GM19193 (cell line): Measurements from ENCODE around the gene TSPEAR.
"Not testable (repeated sequence)": the region's sequence is repeated elsewhere in the genome, so short reads cannot be mapped to it uniquely, and the experiment has no call there.

ENCODE experiments used
- POLR2A ChIP-seq: IDR thresholded peaks from 4 replicates; pipeline ENCODE4 v1.6.1; 2011; ENCODE audit not compliant: insufficient read depth, insufficient read length; ENCODE audit errors: extremely low read depth

Gene TSPEAR

DNA sequence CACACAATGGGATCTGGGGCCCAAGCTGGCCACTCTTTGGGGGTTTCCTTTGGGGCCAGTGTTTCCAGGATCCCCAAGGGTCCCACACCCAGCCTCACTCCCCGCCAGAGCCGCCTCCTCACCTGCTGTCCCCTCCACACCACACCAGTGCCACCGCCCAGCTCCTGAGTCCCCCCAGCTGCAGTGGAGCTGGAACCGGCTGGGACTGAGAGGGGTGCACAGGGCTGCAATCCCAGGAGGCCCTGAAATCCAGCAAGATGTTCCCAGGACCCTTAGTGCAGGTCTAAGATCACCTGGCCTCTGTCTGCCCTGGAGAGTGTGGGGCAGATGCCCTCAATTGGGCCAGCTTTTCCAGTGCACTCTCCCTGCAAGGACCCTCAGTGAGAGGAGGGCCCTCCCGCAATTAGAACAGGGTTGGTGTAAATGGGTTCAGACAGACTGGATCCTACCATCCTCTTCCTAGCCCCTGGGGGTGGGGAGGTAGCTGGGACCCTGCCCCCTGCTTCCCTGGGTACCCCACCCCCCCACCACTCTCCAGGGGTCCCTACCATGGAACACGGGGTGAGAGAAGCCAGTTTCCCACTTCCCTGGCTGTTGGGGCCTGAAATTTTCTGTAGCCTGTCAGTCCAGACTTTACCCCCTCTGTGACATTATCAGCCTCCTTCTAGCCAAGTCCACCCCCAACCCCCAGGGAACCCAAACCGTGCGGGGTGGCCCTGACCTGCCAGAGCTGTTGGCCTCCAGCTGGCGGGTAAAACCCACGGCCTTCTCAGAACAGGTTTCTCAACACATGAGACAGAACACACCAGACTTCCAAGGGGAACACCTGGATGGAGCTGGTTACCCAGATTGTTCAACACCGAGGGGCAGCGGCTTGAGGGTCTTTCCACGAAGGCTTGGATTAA lies 7.4 kb downstream of the TSPEAR start:
- no peak for TF ChIP-seq POLR2A

DNA sequence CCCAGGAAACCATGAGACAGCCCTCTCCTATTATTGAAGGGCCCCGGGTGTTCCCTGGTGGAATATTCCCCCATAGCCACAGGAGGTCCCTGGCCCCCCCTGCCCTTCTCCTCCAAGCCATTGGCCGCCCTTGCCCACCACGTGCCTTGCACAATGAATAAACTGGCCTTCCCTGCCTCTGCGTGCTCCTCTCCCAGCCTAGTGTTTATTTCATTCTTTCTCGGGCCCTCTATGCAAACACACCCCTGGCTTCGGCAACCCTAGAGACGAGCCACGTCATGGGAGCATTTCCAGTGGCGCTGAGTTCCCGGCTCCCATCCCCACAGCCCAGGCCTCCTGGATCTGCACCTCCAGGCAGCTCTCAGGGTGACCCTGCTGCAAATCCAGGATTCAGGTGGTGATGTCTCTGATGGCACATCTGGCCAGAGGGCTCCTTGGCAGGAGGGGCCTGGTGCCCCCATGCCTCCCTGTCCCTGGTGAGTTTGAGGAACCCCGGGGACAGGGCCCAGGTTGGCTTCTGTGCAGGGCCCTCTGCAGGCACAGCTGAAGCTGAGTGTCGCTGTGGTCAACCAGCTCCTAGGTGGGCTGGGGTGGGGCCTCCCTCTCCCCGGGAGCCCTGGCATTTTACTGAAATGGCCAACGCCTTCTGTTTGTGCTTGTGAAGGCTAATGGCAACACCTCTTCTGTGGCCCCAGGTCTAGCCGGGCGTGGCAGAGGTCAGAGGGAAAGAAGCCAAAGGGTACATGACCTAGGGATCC lies 8.2 kb downstream of the TSPEAR start:
- no peak for TF ChIP-seq POLR2A

DNA sequence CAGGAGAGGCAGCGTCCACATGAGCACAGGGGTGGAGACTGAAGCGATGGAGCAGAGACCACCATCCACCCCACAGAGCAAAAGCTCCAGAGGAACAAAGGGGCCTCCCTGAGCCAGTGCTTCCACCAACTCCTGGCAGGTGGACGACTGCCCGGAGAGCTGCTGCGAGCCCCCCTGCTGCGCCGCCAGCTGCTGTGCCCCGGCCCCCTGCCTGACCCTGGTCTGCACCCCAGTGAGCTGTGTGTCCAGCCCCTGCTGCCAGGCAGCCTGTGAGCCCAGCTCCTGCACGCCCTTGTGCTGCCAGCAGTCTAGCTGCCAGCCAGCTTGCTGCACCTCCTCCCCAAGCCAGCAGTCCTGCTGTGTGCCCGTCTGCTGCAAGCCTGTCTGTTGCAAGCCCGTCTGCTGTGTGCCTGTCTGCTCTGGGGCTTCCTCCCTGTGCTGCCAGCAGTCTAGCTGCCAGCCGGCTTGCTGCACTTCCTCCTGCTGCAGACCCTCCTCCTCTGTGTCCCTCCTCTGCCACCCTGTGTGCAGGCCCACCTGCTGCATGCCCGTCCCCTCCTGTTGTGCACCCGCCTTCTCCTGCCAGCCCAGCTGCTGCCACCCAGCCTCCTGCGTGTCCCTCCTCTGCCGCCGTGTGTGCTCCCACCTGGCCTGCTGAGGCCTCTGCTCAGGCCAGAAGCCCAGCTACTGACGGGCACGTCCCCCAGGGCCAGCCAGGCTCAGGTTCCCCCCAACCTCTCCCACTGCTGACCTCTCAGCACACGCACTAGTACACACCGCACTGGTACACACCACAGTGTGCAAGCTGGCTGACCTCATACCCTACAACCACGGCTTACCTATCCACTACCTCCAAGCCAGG lies 9.0 kb downstream of the TSPEAR start:
- TF ChIP-seq POLR2A = no peak

DNA sequence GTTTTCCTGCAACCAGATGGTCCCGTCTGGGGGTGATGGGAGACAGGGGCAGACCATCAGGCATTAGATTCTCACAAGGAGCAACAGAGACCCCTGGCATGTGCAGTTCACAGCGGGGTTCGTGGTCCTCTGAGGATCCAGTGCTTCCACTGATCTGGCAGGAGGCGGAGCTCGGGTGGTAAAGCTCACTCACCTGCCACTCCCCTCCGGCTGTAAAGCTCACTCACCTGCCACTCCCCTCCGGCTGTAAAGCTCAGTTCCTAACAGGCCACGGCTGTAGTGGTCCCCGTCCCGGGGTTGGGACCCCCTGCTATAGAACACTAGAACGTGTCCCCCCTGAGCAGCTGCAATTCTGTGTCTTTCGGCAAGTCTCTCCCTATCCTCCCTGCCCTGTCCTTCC lies 9.8 kb downstream of the TSPEAR start:
- TF ChIP-seq POLR2A = no peak

DNA sequence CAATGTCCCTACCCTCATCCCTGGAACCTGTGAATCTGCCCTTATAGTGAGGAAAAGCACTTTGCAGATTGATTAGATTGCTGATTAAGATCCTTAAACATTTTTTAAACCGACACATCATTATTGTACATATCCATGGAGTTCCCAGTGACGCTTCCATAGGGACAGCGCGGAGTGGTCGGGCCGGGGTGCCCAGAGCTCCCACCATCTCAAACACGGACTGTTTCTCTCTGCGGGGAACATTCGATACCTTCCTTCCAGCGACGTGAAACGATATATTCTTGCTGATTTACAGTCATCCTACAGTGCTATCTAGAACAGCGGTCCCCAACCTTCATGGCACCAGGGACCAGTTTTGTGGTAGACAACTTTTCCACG lies 10.4 kb downstream of the TSPEAR start:
- TF ChIP-seq POLR2A = no peak

DNA sequence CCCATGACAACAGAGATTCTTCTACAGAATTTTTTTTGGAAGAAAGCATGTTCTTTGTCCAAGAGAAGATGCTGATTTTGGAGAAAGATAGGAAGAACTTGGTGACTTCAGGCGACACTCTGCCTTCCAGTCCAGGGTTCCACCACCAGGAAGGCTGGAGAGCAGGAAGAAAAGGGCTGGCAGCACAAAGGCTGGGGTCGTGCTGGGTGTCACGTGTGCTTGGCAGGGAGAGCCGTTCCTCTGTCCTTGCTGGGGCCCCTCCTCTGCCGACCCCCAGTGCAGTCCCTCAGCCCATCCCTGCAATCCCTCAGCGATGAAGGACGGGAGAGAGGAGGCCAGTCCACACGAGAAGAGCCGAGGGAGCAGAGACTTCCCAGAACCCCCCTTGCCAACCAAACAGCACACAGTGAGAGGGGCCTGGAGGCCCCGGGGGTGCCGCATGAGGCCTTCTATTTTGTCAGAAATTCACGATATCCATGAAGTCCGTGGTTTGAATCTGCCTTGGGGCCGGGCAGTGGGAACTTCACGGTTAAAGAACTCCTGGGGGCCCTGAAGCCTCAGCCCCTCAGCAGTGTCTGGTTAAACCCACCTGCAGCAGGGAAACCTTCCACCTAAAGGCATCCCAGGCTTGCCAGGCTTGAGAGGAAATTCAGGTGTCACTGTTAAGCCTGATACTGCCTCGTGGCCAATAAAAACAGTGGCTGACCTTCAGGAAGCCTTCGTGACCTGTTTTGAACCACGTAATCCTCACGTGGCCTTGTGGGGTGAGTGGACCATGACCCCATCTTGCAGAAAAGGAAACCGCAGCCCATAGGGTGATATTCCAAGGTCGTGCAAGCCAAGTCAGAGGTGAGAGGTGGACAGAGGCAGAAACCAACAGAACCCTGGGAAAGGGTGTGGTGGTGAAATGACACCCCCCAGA lies 11.0 kb downstream of the TSPEAR start:
- TF ChIP-seq POLR2A = no peak

DNA sequence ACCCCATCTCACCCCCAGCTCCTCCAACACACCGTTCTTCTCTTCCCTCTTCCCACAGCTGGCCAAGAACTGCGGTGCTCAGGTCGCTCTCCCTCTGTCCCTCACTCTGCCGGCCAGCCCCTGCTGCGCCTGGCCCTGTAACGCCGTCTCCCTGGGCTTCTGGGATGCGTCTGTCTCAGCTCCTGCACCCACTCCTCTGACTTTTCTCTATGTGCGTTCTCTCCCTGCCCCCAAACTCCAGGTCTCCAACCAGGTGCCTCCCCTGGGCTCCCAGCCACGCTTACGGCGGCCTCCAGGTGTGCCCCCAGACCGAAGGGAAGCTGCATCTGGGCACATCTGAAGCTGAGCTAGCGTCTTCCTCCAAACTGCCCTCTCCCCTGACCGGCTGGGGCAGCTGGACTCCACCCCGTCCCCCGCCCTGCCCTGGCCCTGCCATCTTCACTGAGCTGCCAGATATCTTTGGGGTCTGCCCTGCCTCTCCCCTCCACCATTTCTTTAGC lies 11.8 kb downstream of the TSPEAR start:
- no peak for TF ChIP-seq POLR2A

DNA sequence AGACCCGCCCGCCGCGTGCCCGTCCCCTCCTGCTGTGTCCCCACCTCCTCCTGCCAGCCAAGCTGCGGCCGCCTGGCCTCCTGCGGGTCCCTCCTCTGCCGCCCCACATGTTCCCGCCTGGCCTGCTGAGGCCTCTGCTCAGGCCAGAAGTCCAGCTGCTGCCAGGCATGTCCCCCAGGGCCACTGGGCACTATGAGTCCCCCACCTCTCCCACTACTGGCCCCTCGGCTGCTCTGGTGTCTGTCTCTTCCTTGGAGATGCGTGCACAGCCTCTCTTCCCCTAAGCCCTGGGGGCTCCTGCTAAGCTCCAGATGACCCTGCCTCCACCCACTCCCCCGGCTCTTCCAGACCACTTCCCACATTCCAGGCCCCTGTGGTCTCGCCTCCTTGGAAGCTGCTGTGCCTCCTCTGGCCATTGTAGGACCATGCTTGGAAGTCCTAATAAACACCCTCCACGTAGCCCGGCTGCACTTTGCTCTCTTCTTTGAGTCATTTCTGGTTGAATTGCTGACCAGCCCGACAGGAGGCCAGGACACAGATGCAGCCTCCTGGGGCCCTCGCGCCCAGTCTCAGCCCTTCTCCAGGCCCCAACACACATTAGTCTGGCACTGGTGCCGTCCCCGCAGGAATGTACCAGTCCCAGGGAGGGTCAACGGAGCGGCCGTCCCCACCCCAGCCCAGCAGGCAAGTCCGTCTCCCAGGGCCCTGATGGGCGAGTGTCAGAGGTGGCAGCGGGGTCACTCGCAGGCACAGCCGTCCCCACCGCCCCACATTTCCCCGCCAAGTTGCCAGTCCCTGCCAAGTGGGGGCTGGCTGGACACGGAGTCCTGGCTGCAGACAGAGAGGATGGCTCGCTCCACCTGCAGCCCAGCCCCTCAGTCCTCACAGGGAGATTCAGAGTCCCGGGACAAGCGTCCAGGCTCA lies 13.3 kb downstream of the TSPEAR start:
- no peak for TF ChIP-seq POLR2A

DNA sequence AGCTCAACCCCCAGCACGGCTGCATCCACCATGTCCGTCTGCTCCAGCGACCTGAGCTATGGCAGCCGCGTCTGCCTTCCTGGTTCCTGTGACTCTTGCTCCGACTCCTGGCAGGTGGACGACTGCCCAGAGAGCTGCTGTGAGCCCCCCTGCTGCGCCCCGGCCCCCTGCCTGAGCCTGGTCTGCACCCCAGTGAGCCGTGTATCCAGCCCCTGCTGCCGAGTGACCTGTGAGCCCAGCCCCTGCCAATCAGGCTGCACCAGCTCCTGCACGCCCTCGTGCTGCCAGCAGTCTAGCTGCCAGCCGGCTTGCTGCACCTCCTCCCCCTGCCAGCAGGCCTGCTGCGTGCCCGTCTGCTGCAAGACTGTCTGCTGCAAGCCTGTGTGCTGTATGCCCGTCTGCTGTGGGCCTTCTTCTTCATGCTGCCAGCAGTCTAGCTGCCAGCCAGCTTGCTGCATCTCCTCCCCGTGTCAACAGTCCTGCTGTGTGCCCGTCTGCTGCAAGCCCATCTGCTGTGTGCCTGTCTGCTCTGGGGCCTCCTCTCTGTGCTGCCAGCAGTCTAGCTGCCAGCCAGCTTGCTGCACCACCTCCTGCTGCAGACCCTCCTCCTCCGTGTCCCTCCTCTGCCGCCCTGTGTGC lies 14.1 kb downstream of the TSPEAR start, which contains the start of gene KRTAP10-12:
Gene KRTAP10-12, plus strand, starts transcription at position 1 of the 639 bp plus-strand sequence. Its CDS starts 30 bp downstream, at position 31.
- not testable (repeated sequence) for TF ChIP-seq POLR2A

DNA sequence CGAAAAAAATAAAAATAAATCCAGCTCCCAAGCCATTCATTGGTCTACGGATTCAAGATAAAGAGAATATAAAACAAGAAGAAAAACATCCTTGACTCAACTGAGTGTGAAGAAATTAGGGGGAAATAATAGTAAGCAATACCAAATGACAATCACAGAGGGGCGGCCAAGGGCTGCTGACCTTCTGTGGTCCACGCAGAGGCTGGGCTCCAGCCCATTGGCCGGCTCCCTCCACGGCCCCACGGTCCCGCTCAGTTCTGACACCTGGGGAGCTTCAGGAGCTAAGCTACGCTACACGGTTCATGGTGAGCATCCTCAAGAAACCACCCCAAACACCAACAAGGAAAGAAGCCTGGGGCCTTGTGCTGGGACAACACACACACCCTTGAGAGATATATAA lies 14.8 kb downstream of the TSPEAR start:
- no peak for TF ChIP-seq POLR2A

DNA sequence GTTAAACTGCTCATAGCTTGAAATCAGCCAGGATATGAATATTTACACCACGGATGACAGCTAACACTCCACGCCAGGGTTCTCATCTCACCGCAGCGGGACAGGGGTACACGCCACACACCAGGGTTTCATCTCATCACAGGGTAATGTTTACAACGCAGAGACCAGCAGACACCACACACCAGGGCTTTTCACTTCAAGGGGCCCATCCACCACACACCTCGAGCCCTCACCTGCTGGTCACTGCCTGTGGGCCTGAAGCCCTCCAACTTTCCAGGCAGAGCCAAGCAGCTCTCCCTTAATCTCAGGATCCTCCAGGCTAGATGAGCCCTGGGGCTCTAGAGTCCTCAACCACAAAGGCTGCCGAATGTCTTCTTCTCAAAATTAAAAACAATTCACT lies 15.7 kb downstream of the TSPEAR start:
- no peak for TF ChIP-seq POLR2A

DNA sequence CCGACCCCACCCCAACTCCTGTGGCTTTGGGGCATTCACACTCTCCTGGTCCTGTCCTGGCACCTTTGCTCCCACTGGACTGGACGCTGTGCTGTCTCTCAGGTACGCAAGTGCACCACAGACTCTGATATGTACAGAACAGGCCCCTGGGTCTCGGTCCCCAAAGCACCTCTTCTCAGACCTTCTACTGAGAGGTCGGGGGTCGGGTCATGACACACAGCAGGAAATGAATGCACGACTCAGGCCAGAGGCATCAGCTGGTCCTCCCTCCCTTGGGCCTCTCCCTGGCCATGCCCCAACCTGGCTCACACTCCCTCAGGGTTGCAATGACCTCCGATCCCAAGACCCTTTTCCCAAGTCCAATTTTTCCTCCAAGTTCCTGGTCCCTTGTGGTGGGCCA lies 16.2 kb downstream of the TSPEAR start:
- TF ChIP-seq POLR2A = no peak
